Erythroblast (primary cell): Measurements from ENCODE around the gene IL16.

Experiments
- GATA1 ChIP-seq: IDR thresholded peaks from 2 replicates; pipeline ENCODE4 v1.6.1; 2011; ENCODE audit warnings: low read depth, mild to moderate bottlenecking, control low read depth, low read length, moderate library complexity
- POLR2A ChIP-seq: IDR thresholded peaks from 2 replicates; pipeline ENCODE4 v1.6.1; 2011; ENCODE audit warnings: mild to moderate bottlenecking, low read length

GRCh38 chr15:81268340-81268739, 71.7 kb downstream of the IL16 start:
- no peak for TF ChIP-seq POLR2A
- no peak for TF ChIP-seq GATA1
